Nucleus accumbens (tissue), 56 donors: ENCODE measurements around the gene PHF3.

Experiments
- DNase-seq, 56 donors: peaks; one replicate each; lab custom pipeline; 2025; lab: John Stamatoyannopoulos, UW

PHF3 gene

GRCh38 chr6:63759605-63760105 lies 124.1 kb downstream of the PHF3 start:
- no peak for DNase-seq

- no peak for DNase-seq
Measured at GRCh38 chr6:63760199-63760598, 124.6 kb downstream of the PHF3 start.

- DNase-seq, result no peak
Measured at GRCh38 chr6:63764318-63764916, 128.8 kb downstream of the PHF3 start.
